Measurements from ENCODE around the gene CCL23.
"Not testable (repeated sequence)": the region's sequence is repeated elsewhere in the genome, so short reads cannot be mapped to it uniquely, and the experiment has no call there.

The CCL23 gene

GRCh38 chr17:35998756-35999155, 19.0 kb downstream of the CCL23 start:
- no peak for DNase-seq (ENCODE audit: low read depth)
- no peak for TF ChIP-seq CTCF (IDR thresholded peaks at IDR 0.05; ENCODE audit: low read length, missing control alignments)
- H3K4me3 ChIP-seq (replicated peaks; ENCODE audit: low read depth, low read length) = no peak overlapping the region

GRCh38 chr17:35998018-35998545, 19.7 kb downstream of the CCL23 start:
- H3K4me3 ChIP-seq (replicated peaks; ENCODE audit: low read depth, low read length) = no peak overlapping the region
- no peak for TF ChIP-seq CTCF (IDR thresholded peaks at IDR 0.05; ENCODE audit: low read length, missing control alignments)
- DNase-seq (ENCODE audit: low read depth) = no peak

DNA sequence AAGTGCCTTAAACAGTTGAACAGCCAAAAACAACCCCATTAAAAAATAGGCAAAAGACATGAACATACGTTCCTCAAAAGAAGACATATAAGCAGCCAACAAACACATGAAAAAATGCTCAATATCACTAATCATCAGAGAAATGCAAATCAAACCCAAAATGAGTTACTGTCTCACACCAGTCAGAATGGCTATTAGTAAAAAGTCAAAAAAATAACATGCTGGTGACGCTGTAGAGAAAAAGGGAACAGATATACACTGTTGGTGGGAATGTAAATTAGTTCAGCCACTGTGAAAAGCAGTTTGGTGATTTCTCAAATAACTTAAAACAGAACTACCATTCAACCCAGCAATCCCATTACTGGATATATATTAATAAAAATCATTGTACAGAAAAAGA, 22.4 kb downstream of the CCL23 start:
- H3K4me3 ChIP-seq (replicated peaks; ENCODE audit: low read depth, low read length); DNase-seq (ENCODE audit: low read depth): not testable (repeated sequence)

DNA sequence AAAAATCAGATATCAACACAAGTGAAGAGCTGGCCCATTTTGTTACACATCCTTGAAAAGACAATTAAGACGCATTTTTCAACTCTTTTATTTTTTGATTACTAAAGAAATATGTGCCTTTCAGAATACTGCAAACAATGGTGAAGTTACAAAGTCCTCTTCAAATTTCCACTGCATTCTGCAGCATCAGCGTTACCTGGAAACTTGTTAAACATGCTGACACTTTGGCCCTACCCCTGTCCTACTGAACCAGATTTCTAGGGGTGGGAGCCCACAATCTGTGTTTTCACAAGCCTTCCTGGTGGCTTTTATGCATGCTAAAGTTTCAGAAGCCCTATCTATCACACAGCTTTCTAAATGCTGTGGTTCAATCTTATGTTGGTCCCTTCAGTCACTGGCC, 26.7 kb downstream of the CCL23 start:
- DNase-seq (ENCODE audit: low read depth) = no peak
- no peak for TF ChIP-seq CTCF (IDR thresholded peaks at IDR 0.05; ENCODE audit: low read length, missing control alignments)
- H3K4me3 ChIP-seq (replicated peaks; ENCODE audit: low read depth, low read length) = no peak overlapping the region

DNA sequence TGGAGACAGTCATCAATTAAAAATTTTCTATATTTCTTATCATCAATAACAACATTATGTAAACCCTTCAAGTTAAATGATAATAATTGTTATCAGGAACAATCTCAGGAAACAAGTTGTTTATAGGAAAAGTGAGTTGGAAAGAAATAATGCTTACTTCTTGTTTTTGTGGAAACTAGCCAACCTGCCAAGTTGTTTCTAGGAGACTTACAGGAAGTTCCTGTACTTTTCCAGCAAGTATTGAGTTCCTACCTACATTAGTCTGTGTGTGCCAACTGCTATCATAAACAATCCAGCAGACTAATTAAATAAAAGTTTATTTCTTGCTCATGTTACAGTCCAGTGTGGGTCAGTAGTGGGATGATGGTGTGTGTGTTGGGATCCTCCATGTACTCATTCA, 29.6 kb downstream of the CCL23 start:
- DNase-seq (ENCODE audit: low read depth) = no peak
- no peak overlapping the region for H3K4me3 ChIP-seq (replicated peaks; ENCODE audit: low read depth, low read length)
- no peak for TF ChIP-seq CTCF (IDR thresholded peaks at IDR 0.05; ENCODE audit: low read length, missing control alignments)

GRCh38 chr17:35986643-35987042, 31.1 kb downstream of the CCL23 start, which contains the start of gene CCL14:
Gene CCL14 (minus strand): TSS chr17:35986729. CDS start chr17:35986649, 80 bp downstream.
- no peak within 1 kb of the TSS for H3K4me3 ChIP-seq (replicated peaks; ENCODE audit: low read depth, low read length)
- TF ChIP-seq CTCF (IDR thresholded peaks at IDR 0.05; ENCODE audit: low read length, missing control alignments) = no peak
- no peak for DNase-seq (ENCODE audit: low read depth)

GRCh38 chr17:35984140-35984539, 33.6 kb downstream of the CCL23 start:
- TF ChIP-seq CTCF (IDR thresholded peaks at IDR 0.05; ENCODE audit: low read length, missing control alignments) = no peak
- H3K4me3 ChIP-seq (replicated peaks; ENCODE audit: low read depth, low read length) = no peak overlapping the region
- no peak for DNase-seq (ENCODE audit: low read depth)

Measured in fibroblast of pulmonary artery (primary cell).